K562 (cell line): Measurements from ENCODE around the gene CBLC. TPM values are rescaled to one million over a fixed set of nuclear protein-coding genes. Genes with fewer than 3 reads are reported as not detected.

Experiments used
- ATAC-seq: fragments of 200-7000 bp; cut with Tn5 transposase; 3 replicates; pipeline ENCODE4 v1.9.1; 2020; ENCODE audit warnings: moderate library complexity
- BruUV-seq: library from RNA; stranded (reverse); fragments of 400-500 nt; replicated peaks from 2 replicates; lab custom pipeline; 2021; lab: Mats Ljungman, UMichigan
- CTCF ChIA-PET: fragments of 300-600 bp; formaldehyde crosslinking; extraction: SDS; loops from one replicate; lab custom pipeline; 2021; ENCODE audit warnings: low intra/inter-chr PET ratio; lab: Yijun Ruan, JAX
- POLR2A ChIA-PET: fragments of 300-600, 350-650 bp; sonication (Branson Sonifier 250); formaldehyde crosslinking; extraction: SDS; loops from one replicate; lab custom pipeline; 2021; ENCODE audit warnings: antibody characterized with exemption, inconsistent platforms; lab: Yijun Ruan, JAX
- DNase-seq, 4 experiments: peaks; one replicate each; pipeline versions ENCODE4 v3.0.0 to v3.0.0-alpha.2; 2011 to 2018; ENCODE audit warnings: low spot score in 3 of 4, mixed read lengths in 3 of 4; ENCODE audit errors: extremely low read depth in 1 of 4
- FAIRE-seq: peaks from 2 replicates; lab custom pipeline; 2011; peaks lifted over from hg19 to GRCh38; lab: Jason Lieb, UNC
- H2AFZ ChIP-seq: 2 replicates; pipeline ENCODE4 v1.6.0; 2011; ENCODE audit warnings: low read depth, low read length, control low read depth, inconsistent platforms
- H3K27ac ChIP-seq: fragments of 200-600 bp; 3 replicates; pipeline ENCODE4 v1.8.0; 2011; ENCODE audit warnings: low read depth, mild to moderate bottlenecking, control low read depth, inconsistent platforms, low read length, moderate library complexity, mixed read lengths; ENCODE audit errors: extremely low read depth
- H3K27me3 ChIP-seq, 2 experiments: fragments of 300-600 bp in 1 of 2; 2 replicates in 1 of 2; 3 replicates in 1 of 2; pipeline versions ENCODE4 v1.6.0 to v1.8.0; 2011; ENCODE audit warnings: inconsistent platforms in 2 of 2, low read length in 2 of 2, mild to moderate bottlenecking in 1 of 2, mixed read lengths in 1 of 2, moderate library complexity in 1 of 2; ENCODE audit not compliant: control insufficient read depth in 2 of 2, insufficient read depth in 2 of 2
- H3K36me3 ChIP-seq: fragments of 300-600 bp; 3 replicates; pipeline ENCODE4 v1.8.0; 2011; ENCODE audit warnings: mild to moderate bottlenecking, low read length, inconsistent platforms; ENCODE audit not compliant: control insufficient read depth, insufficient read depth
- H3K4me1 ChIP-seq, 2 experiments: fragments of 200-600 bp in 1 of 2; replicated peaks in 1 of 2; 2 replicates in 1 of 2; 3 replicates in 1 of 2; pipeline versions ENCODE4 v1.5.1 to v1.8.0; 2011; ENCODE audit warnings: inconsistent platforms in 2 of 2, low read length in 2 of 2, mild to moderate bottlenecking in 1 of 2, mixed read lengths in 1 of 2, moderate library complexity in 1 of 2; ENCODE audit not compliant: control insufficient read depth in 2 of 2, insufficient read depth in 2 of 2
- H3K4me2 ChIP-seq: 2 replicates; pipeline ENCODE4 v1.6.1; 2011; ENCODE audit warnings: low read length, control low read depth, inconsistent platforms, mixed read lengths; ENCODE audit not compliant: insufficient read depth
- H3K4me3 ChIP-seq: fragments of 200-600 bp; sonication (generic), shearing (Covaris generic); 2 replicates; pipeline ENCODE4 v1.5.1; 2016; ENCODE audit warnings: control low read depth, inconsistent platforms
- H3K79me2 ChIP-seq: fragments of 200-600 bp; 3 replicates; pipeline ENCODE4 v1.8.0; 2011; ENCODE audit warnings: low read length, inconsistent platforms; ENCODE audit not compliant: control insufficient read depth, insufficient read depth
- H3K9ac ChIP-seq, 2 experiments: 2 replicates each; pipeline versions ENCODE4 v1.6.0 to v1.6.1; 2011; ENCODE audit warnings: low read depth in 2 of 2, low read length in 2 of 2, control low read depth in 1 of 2, inconsistent platforms in 1 of 2, mild to moderate bottlenecking in 1 of 2, mixed read lengths in 1 of 2; ENCODE audit not compliant: insufficient read depth in 1 of 2
- H3K9me1 ChIP-seq: one replicate; pipeline ENCODE4 v1.6.0; 2011; ENCODE audit warnings: inconsistent platforms, mild to moderate bottlenecking, low read length, moderate library complexity; ENCODE audit not compliant: control insufficient read depth, insufficient read depth
- H3K9me3 ChIP-seq: replicated peaks from 2 replicates; pipeline ENCODE4 v1.5.1; 2011; ENCODE audit warnings: low read depth, low read length, inconsistent platforms; ENCODE audit not compliant: control insufficient read depth, insufficient read depth
- H4K20me1 ChIP-seq: replicated peaks from 2 replicates; pipeline ENCODE4 v1.6.1; 2011; ENCODE audit warnings: low read length, inconsistent platforms, mixed read lengths; ENCODE audit not compliant: control insufficient read depth, insufficient read depth
- ETS2 ChIP-seq: IDR thresholded peaks from 2 replicates; pipeline ENCODE4 v1.6.1; 2016; ENCODE audit warnings: borderline replicate concordance, missing genetic modification characterization, mild to moderate bottlenecking, moderate library complexity, missing compliant biosample characterization; ENCODE audit not compliant: poor library complexity, severe bottlenecking
- WGBS: fragments of 100-300 bp; shearing (Covaris generic); methylation state at CpG from one replicate; pipeline ENCODE4 v1.1.6; 2016; ENCODE audit warnings: low coverage, mixed read lengths; ENCODE audit not compliant: insufficient coverage; ENCODE audit errors: missing lambda C conversion rate; 5-methylcytosine and 5-hydroxymethylcytosine counted together
- in situ Hi-C: fragments of 300-500 bp; cut with MboI; formaldehyde crosslinking; loops from 4 replicates; pipeline ENCODE4 v1.15.0; 2018; ENCODE audit warnings: inconsistent platforms, mixed read lengths
- intact Hi-C: fragments of 100-400 bp; cut with micrococcal nuclease; formaldehyde crosslinking; loops from 2 replicates; pipeline ENCODE4 v1.14.2; 2022
- polyA plus RNA-seq, 8 experiments: library from polyadenylated mRNA; depleted of rRNA in 4 of 8; stranded (reverse) in 5 of 8; unstranded in 3 of 8; fragments of >200 nt; fragmentation: Nextera tagmentation in 2 of 8; fragmentation: Illumina TruSeq in 1 of 8; extraction: Ambion mirVana in 2 of 8; extraction: Trizol in 1 of 8; gene quantifications; 2 replicates each; pipeline versions ENCODE4 v1.2.1 to v1.2.3, GENCODE V29; 2011 to 2014; ENCODE audit warnings: inconsistent platforms in 1 of 8, missing spikeins in 1 of 8
- total RNA-seq, 7 experiments: library from RNA; depleted of rRNA in 6 of 7; stranded (reverse); fragments of >200 nt in 6 of 7; fragmentation: Illumina TruSeq in 2 of 7; extraction: Trizol in 2 of 7; gene quantifications; 2 replicates each; pipeline versions ENCODE4 v1.2.1 to v1.2.3, GENCODE V29; 2011 to 2021; ENCODE audit warnings: low replicate concordance in 1 of 7
- TF ChIP-seq, protein P1 (sequence below): sonication (generic); formaldehyde crosslinking; IDR thresholded peaks from 2 replicates; pipeline ENCODE4 v1.8.0; 2022; ENCODE audit warnings: missing genetic modification reagents, mild to moderate bottlenecking, moderate library complexity, borderline replicate concordance

Gene CBLC
- total and polyA plus RNA-seq, 9 of the 15 experiments (the other 6 are each of a cell fraction or from before 2014, with no cell fraction given), result 0.09 TPM; not detected in 8

DNA sequence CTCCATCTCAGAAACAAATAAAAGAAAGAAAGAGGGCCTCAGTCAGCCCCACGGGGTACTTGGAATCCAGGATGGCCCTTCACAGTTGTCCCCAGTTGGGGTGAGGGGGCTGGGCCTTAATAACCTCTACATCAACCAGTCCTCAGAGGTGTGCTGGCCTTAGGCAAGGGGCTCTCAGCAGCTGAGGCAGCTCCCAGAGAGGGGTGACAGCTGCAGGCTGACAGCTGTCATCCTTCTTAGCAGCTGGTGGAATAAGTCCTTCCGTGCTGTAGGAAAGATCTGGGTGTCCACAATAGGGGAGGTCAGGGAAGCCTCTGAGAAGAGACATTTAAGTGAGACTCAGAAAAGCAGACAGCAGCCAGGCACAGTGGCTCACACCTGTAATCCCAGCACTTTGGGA, 38.6 kb downstream of the CBLC start:
- in situ Hi-C loops, result no loop called here
- Histone ChIP-seq H4K20me1 (no peaks in the 10 kb centered on the region), H3K4me2 (no peak overlapping the region), H3K9me3 (no peaks in the 10 kb centered on the region), H3K4me3 (no peak overlapping the region), H2AFZ (no peak overlapping the region), H3K4me1 (peaks cover 0 to 39% of the 10 kb centered on the region in 2 experiments; a peak in 2 of 5 replicates), H3K9me1 (no peaks in the 10 kb centered on the region), H3K27me3 (peaks cover 18 to 23% of the 10 kb centered on the region in 2 experiments; a peak in 3 of 5 replicates), H3K36me3 (no peaks in the 10 kb centered on the region), H3K27ac (no peak overlapping the region), H3K79me2 (no peaks in the 10 kb centered on the region), H3K9ac (no peak overlapping the region)
- intact Hi-C loops, result no loop called here
- FAIRE-seq (no peak), ATAC-seq (no peak), DNase-seq (no peak)
- CTCF ChIA-PET, result no interaction called here
- BruUV-seq, result no TSS peak
- WGBS, result 29% methylated on average over 1 of the region's 2 CpGs
- POLR2A ChIA-PET, result interaction anchor here (1.7 kb wide), 1 partner anchor 13 kb away, joined by 3 read pairs; no protein-coding TSS in a partner anchor
- TF ChIP-seq ETS2 (tag), result no peak
- TF ChIP-seq, protein P1, sequence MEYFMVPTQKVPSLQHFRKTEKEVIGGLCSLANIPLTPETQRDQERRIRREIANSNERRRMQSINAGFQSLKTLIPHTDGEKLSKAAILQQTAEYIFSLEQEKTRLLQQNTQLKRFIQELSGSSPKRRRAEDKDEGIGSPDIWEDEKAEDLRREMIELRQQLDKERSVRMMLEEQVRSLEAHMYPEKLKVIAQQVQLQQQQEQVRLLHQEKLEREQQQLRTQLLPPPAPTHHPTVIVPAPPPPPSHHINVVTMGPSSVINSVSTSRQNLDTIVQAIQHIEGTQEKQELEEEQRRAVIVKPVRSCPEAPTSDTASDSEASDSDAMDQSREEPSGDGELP, result 0 out of 2 replicates have a peak, but pooled peaks have one; percentile 12
